B cell (primary cell): Measurements from ENCODE around the gene FBH1. TPM values are rescaled to one million over a fixed set of nuclear protein-coding genes. Genes with fewer than 3 reads are reported as not detected.
"Not testable (repeated sequence)": the region's sequence is repeated elsewhere in the genome, so short reads cannot be mapped to it uniquely, and the experiment has no call there.

ENCODE experiments used
- ATAC-seq: fragments of 200-7000 bp; cut with Tn5 transposase; one replicate; pipeline ENCODE4 v1.10.0; 2021; ENCODE audit warnings: low read depth, mild to moderate bottlenecking, moderate number of reproducible peaks, moderate library complexity
- CTCF ChIA-PET: fragments of 350-600 bp; sonication (Branson Sonifier 250); formaldehyde crosslinking; loops from one replicate; lab custom pipeline; 2021; ENCODE audit warnings: antibody characterized with exemption, inconsistent platforms; lab: Charles Lee
- POLR2A ChIA-PET: fragments of 350-600 bp; sonication (Branson Sonifier 250); formaldehyde crosslinking; loops from one replicate; lab custom pipeline; 2021; ENCODE audit warnings: antibody characterized with exemption; lab: Charles Lee
- DNase-seq: peaks from one replicate; pipeline ENCODE4 v3.0.0; 2013
- H2AFZ ChIP-seq: 2 replicates; pipeline ENCODE4 v1.6.1; 2012; ENCODE audit warnings: mild to moderate bottlenecking, low read depth, low read length; ENCODE audit not compliant: insufficient read depth, poor library complexity, severe bottlenecking
- H3K27ac ChIP-seq, 2 donors: 1 replicate in 1 of 2; 2 replicates in 1 of 2; pipeline ENCODE4 v1.5.1; 2012 to 2013; ENCODE audit warnings: low read length in 2 of 2, mild to moderate bottlenecking in 2 of 2, moderate library complexity in 1 of 2
- H3K27me3 ChIP-seq, 4 experiments: fragments of 200-600 bp in 1 of 4; sonication (generic) in 1 of 4; replicated peaks in 1 of 4; 1 replicate in 2 of 4; 2 replicates in 2 of 4; pipeline versions ENCODE4 v1.6.1 to v1.7.0; 2013 to 2016; ENCODE audit warnings: low read length in 3 of 4, mild to moderate bottlenecking in 2 of 4, mixed read lengths in 1 of 4, moderate library complexity in 1 of 4; ENCODE audit not compliant: insufficient read depth in 4 of 4, control insufficient read depth in 3 of 4; ENCODE audit errors: control extremely low read depth in 1 of 4
- H3K36me3 ChIP-seq, 2 experiments: replicated peaks in 1 of 2; 1 replicate in 1 of 2; 2 replicates in 1 of 2; pipeline versions ENCODE4 v1.6.1 to v1.7.1; 2013; ENCODE audit warnings: low read length in 1 of 2; ENCODE audit not compliant: insufficient read depth in 2 of 2, control insufficient read depth in 1 of 2; ENCODE audit errors: control extremely low read depth in 1 of 2, extremely low read depth in 1 of 2
- H3K4me1 ChIP-seq, 2 donors: fragments of 200-600 bp in 1 of 2; sonication (generic) in 1 of 2; 1 replicate in 1 of 2; 2 replicates in 1 of 2; pipeline versions ENCODE4 v1.5.1 to v1.6.1; 2013 to 2017; ENCODE audit warnings: low read length in 2 of 2; ENCODE audit not compliant: control insufficient read depth in 2 of 2, insufficient read depth in 2 of 2
- H3K4me2 ChIP-seq: replicated peaks from 2 replicates; pipeline ENCODE3; 2012; ENCODE audit warnings: mild to moderate bottlenecking, low read depth, low read length; ENCODE audit not compliant: poor library complexity, severe bottlenecking
- H3K4me3 ChIP-seq, 5 experiments: fragments of 200-600 bp in 1 of 5; sonication (generic) in 1 of 5; 1 replicate in 3 of 5; 2 replicates in 2 of 5; pipeline versions ENCODE4 v1.5.1 to v1.7.0; 2011 to 2016; ENCODE audit warnings: low read length in 4 of 5, mild to moderate bottlenecking in 4 of 5, low read depth in 2 of 5, control low read depth in 1 of 5, moderate library complexity in 1 of 5; ENCODE audit not compliant: insufficient read depth in 1 of 5; ENCODE audit errors: control extremely low read depth in 1 of 5, extremely low read depth in 1 of 5
- H3K79me2 ChIP-seq: fragments of 200-600 bp; sonication (generic); one replicate; pipeline ENCODE4 v1.6.0; 2016; ENCODE audit warnings: low read length; ENCODE audit not compliant: control insufficient read depth, insufficient read depth
- H3K9ac ChIP-seq: fragments of 200-600 bp; sonication (generic); 2 replicates; pipeline ENCODE4 v1.6.1; 2017; ENCODE audit warnings: mild to moderate bottlenecking, low read length, moderate library complexity
- H3K9me3 ChIP-seq, 3 donors: one replicate each; pipeline versions ENCODE4 v1.6.1 to v1.7.1; 2013; ENCODE audit warnings: low read length in 2 of 3; ENCODE audit not compliant: control insufficient read depth in 2 of 3, insufficient read depth in 1 of 3; ENCODE audit errors: control extremely low read depth in 1 of 3
- H4K20me1 ChIP-seq: 2 replicates; pipeline ENCODE4 v1.6.0; 2012; ENCODE audit warnings: mild to moderate bottlenecking, low read length; ENCODE audit not compliant: insufficient read depth, control insufficient read depth, poor library complexity, severe bottlenecking
- H3K27ac Mint-ChIP-seq: one replicate; pipeline ENCODE4 v1.8.0; 2021; ENCODE audit warnings: mixed read lengths
- H3K27me3 Mint-ChIP-seq: one replicate; pipeline ENCODE4 v1.8.0; 2021; ENCODE audit warnings: mixed read lengths
- H3K4me1 Mint-ChIP-seq: one replicate; pipeline ENCODE4 v1.8.0; 2021; ENCODE audit warnings: mixed read lengths
- H3K4me3 Mint-ChIP-seq: one replicate; pipeline ENCODE4 v1.8.0; 2021; ENCODE audit warnings: mixed read lengths
- H3K9me3 Mint-ChIP-seq: one replicate; pipeline ENCODE4 v1.8.0; 2022; ENCODE audit warnings: mixed read lengths; ENCODE audit not compliant: insufficient read depth
- CTCF ChIP-seq: fragments of 200-600 bp; IDR thresholded peaks from one replicate; pipeline ENCODE4 v1.8.0; 2022; ENCODE audit warnings: antibody characterized with exemption, mild to moderate bottlenecking
- WGBS: methylation state at CpG from one replicate; pipeline ENCODE4 v1.1.5; 2013; ENCODE audit warnings: missing lambda C conversion rate; ENCODE audit not compliant: insufficient coverage; 5-methylcytosine and 5-hydroxymethylcytosine counted together
- intact Hi-C: fragments of 100-400 bp; cut with micrococcal nuclease; formaldehyde crosslinking; loops from one replicate; pipeline ENCODE4 v1.10.0; 2022
- polyA plus RNA-seq: library from polyadenylated mRNA; depleted of rRNA; stranded (reverse); fragments of >200 nt; gene quantifications from 2 replicates; pipeline ENCODE4 v1.2.3, GENCODE V29; 2012
- total RNA-seq, 2 donors: library from RNA; stranded (reverse); fragments of 120-200 nt in 1 of 2; gene quantifications; 1 replicate in 1 of 2; 2 replicates in 1 of 2; pipeline versions ENCODE4 v1.2.3 to v1.2.4, GENCODE V29; 2013 to 2022

Gene FBH1
- total and polyA plus RNA-seq, 2 donors (not counting 1 experiment from before 2014, with no cell fraction given), result 86.4 to 129 TPM

- POLR2A ChIA-PET, result interaction anchor here (0.8 to 1.2 kb wide), 4 partner anchors 9 to 45 kb away, joined by 3 to 6 read pairs (median 4); no protein-coding TSS in a partner anchor
- Histone ChIP-seq H3K4me2 (peak overlapping the region; percentile 44), H3K27ac (peak overlapping the region; percentile 47 to 51), H3K9ac (peak overlapping the region; percentile 29), H2AFZ (peak overlapping the region; percentile 56), H3K4me1 (peaks cover 19 to 37% of the 10 kb centered on the region in 2 donors)
- H3K4me3 Mint-ChIP-seq, H3K27me3 Mint-ChIP-seq, ATAC-seq, H3K27me3 ChIP-seq, H4K20me1 ChIP-seq, H3K9me3 ChIP-seq, H3K36me3 ChIP-seq, H3K79me2 ChIP-seq, DNase-seq, H3K4me3 ChIP-seq, H3K9me3 Mint-ChIP-seq: not testable (repeated sequence)
- peak overlapping the region; percentile 94 for H3K27ac Mint-ChIP-seq
- peaks cover 48% of the 10 kb centered on the region for H3K4me1 Mint-ChIP-seq
- intact Hi-C loops, result loop anchor here (1.0 kb wide), 1 partner anchor 11 kb away; no protein-coding TSS in a partner anchor
- CTCF ChIA-PET, result interaction anchor here (0.8 to 1.8 kb wide), 6 partner anchors 10 to 65 kb away, joined by 3 to 6 read pairs (median 4); no protein-coding TSS in a partner anchor
- WGBS, result 95% methylated on average over 9 of the region's 9 CpGs
Observed at GRCh38 chr10:5862981-5863685, 26.9 kb upstream of the FBH1 start.

GRCh38 chr10:5866451-5867081 lies 23.5 kb upstream of the FBH1 start:
- peak overlapping the region in 1 of 2 donors; percentile 69 for H3K27ac ChIP-seq
- Mint-ChIP-seq H3K27ac (peak overlapping the region; percentile 76), H3K4me1 (peaks cover 40% of the 10 kb centered on the region), H3K4me3 (peak overlapping the region; percentile 78)
- H3K9me3 Mint-ChIP-seq, POLR2A ChIA-PET, intact Hi-C loops, H3K27me3 Mint-ChIP-seq, H3K36me3 ChIP-seq, H4K20me1 ChIP-seq, ATAC-seq, H3K9me3 ChIP-seq, H3K27me3 ChIP-seq, CTCF ChIA-PET: not testable (repeated sequence)
- peak; percentile 34 for DNase-seq
- peak overlapping the region; percentile 60 for H3K4me2 ChIP-seq
- TF ChIP-seq CTCF, result peak; percentile 13
- H3K4me1 ChIP-seq, result peaks cover 19 to 38% of the 10 kb centered on the region in 2 donors
- peaks cover 15% of the 10 kb centered on the region for H3K79me2 ChIP-seq
- peak overlapping the region in 2 of 5 experiments; percentile 45 to 57 for H3K4me3 ChIP-seq
- peak overlapping the region; percentile 63 for H3K9ac ChIP-seq
- peak overlapping the region; percentile 71 for H2AFZ ChIP-seq
- WGBS, result 45% methylated on average over 4 of the region's 5 CpGs

GRCh38 chr10:5867091-5867615 lies 22.9 kb upstream of the FBH1 start:
- H3K9me3 ChIP-seq, POLR2A ChIA-PET, H4K20me1 ChIP-seq, H3K27me3 ChIP-seq, H3K27me3 Mint-ChIP-seq, H2AFZ ChIP-seq, intact Hi-C loops, ATAC-seq, H3K9me3 Mint-ChIP-seq, DNase-seq, H3K36me3 ChIP-seq: not testable (repeated sequence)
- H3K27ac Mint-ChIP-seq, result peak overlapping the region; percentile 4
- Histone ChIP-seq H3K9ac (peak overlapping the region; percentile 63), H3K27ac (peak overlapping the region in 1 of 2 donors; percentile 69), H3K79me2 (peaks cover 18% of the 10 kb centered on the region), H3K4me1 (peaks cover 19 to 33% of the 10 kb centered on the region in 2 donors), H3K4me2 (peak overlapping the region; percentile 60), H3K4me3 (peak overlapping the region in 1 of 5 experiments; percentile 57)
- no CpG with 5 or more reads among the region's 4 CpGs for WGBS
- CTCF ChIA-PET, result interaction anchor here (1.0 kb wide), 1 partner anchor 14 kb away, joined by 3 read pairs; no protein-coding TSS in a partner anchor
- peaks cover 41% of the 10 kb centered on the region for H3K4me1 Mint-ChIP-seq
- peak overlapping the region; percentile 78 for H3K4me3 Mint-ChIP-seq
